ENCODE results near the gene SEMA5A. TPM values are rescaled to one million over a fixed set of nuclear protein-coding genes. Genes with fewer than 3 reads are reported as not detected.

Gene SEMA5A
- total RNA-seq, 2 donors from 2014 or later = 3.4 to 40.2 TPM

DNA sequence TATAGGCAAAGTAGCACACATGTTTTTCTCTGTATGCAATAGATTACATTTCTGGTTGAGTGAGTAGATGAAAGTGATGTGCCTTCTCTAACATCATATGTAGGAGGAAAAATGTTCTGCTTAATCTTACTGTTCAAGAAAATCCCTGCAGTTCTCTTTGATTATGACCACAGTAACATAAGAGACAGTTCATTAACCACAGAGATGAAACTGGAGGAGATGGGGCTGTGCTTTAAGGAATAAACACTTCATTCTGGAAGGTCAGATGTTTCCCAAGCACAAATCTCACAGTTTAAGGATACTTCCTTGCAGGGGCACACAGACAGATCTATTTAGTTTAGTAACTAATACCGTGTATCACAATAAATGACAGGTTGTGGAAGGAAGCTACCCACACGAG is 150.2 kb downstream of the SEMA5A start:
- DNase-seq (no peak), ATAC-seq (no peak)
- H3K36me3 ChIP-seq (replicated peaks in 1 of 2; ENCODE audit: insufficient read depth in 1 of 2, low read depth in 2 of 2) = no peaks in the 10 kb centered on the region
- 64 to 66% methylated on average over 2 of the region's 2 CpGs for WGBS, 2 donors
- H3K27ac ChIP-seq = no peak overlapping the region
- no peak for TF ChIP-seq POLR2A (IDR thresholded peaks at IDR 0.05)
- TF ChIP-seq, protein P1, sequence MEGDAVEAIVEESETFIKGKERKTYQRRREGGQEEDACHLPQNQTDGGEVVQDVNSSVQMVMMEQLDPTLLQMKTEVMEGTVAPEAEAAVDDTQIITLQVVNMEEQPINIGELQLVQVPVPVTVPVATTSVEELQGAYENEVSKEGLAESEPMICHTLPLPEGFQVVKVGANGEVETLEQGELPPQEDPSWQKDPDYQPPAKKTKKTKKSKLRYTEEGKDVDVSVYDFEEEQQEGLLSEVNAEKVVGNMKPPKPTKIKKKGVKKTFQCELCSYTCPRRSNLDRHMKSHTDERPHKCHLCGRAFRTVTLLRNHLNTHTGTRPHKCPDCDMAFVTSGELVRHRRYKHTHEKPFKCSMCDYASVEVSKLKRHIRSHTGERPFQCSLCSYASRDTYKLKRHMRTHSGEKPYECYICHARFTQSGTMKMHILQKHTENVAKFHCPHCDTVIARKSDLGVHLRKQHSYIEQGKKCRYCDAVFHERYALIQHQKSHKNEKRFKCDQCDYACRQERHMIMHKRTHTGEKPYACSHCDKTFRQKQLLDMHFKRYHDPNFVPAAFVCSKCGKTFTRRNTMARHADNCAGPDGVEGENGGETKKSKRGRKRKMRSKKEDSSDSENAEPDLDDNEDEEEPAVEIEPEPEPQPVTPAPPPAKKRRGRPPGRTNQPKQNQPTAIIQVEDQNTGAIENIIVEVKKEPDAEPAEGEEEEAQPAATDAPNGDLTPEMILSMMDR (IDR thresholded peaks at IDR 0.05) = no peak
- intact Hi-C loops (cut with DNase I) = no loop called here
- H3K9me3 ChIP-seq = no peaks in the 10 kb centered on the region
- peaks cover 8% of the 10 kb centered on the region for H3K4me1 ChIP-seq
- no peaks in the 10 kb centered on the region for H3K27me3 ChIP-seq
- no peak overlapping the region for H3K4me3 ChIP-seq

DNA sequence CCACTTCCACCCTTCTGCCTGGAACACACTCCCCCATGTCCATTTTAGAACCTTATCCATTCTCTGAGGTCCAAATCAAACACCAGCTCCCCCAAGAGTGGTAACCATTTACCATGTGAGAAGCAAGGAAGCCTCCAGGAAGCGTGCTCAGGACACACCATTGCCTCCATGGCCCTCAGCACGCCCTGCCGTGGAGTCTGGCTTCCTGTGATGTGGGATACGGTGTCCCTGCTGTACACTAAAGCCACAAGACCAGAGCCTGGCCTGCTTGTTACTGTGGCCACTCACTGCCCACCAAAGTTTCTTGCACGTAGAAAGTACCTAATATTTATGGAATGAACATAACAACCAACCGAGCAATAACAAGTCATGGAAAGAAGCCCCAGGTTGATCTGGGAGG is 151.7 kb downstream of the SEMA5A start:
- intact Hi-C loops (cut with DNase I) = no loop called here
- no peaks in the 10 kb centered on the region for H3K27me3 ChIP-seq
- no peak for TF ChIP-seq POLR2A (IDR thresholded peaks at IDR 0.05)
- TF ChIP-seq, protein P1 (IDR thresholded peaks at IDR 0.05) = no peak
- no peak for ATAC-seq
- no peaks in the 10 kb centered on the region for H3K9me3 ChIP-seq
- DNase-seq = no peak
- H3K36me3 ChIP-seq (replicated peaks in 1 of 2; ENCODE audit: insufficient read depth in 1 of 2, low read depth in 2 of 2) = no peaks in the 10 kb centered on the region
- no peak overlapping the region for H3K27ac ChIP-seq
- peaks cover 8% of the 10 kb centered on the region for H3K4me1 ChIP-seq
- no peak overlapping the region for H3K4me3 ChIP-seq
- WGBS, 2 donors = 85 to 94% methylated on average over 5 to 6 of the region's 6 CpGs

DNA sequence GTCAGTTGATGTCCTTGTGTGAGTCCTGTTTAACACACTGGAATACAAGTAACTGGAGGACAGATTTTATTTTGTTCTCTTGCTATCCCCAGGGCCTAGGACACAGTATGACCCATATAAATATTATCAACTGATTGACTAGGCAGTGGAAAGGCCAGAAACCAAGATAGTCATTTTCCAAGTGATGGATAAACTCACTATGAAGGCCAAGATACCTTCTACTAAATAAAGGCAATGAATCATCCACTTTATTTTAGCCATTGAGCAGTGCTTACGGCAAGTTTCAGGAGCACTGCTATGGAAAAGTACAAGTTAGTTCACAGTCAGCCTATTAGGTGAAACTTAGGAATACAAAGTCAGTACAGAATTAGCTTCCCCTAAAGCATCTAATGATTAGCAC is 153.2 kb downstream of the SEMA5A start:
- Histone ChIP-seq H3K9me3 (no peaks in the 10 kb centered on the region), H3K4me1 (peaks cover 4% of the 10 kb centered on the region), H3K4me3 (no peak overlapping the region), H3K36me3 (replicated peaks in 1 of 2; ENCODE audit: insufficient read depth in 1 of 2, low read depth in 2 of 2) (no peaks in the 10 kb centered on the region), H3K27me3 (no peaks in the 10 kb centered on the region), H3K27ac (no peak overlapping the region)
- 85 to 93% methylated on average over 1 of the region's 1 CpG for WGBS, 2 donors
- intact Hi-C loops (cut with DNase I) = no loop called here
- ATAC-seq (no peak), DNase-seq (no peak)
- TF ChIP-seq, protein P1 (IDR thresholded peaks at IDR 0.05) = no peak
- TF ChIP-seq POLR2A (IDR thresholded peaks at IDR 0.05) = no peak

DNA sequence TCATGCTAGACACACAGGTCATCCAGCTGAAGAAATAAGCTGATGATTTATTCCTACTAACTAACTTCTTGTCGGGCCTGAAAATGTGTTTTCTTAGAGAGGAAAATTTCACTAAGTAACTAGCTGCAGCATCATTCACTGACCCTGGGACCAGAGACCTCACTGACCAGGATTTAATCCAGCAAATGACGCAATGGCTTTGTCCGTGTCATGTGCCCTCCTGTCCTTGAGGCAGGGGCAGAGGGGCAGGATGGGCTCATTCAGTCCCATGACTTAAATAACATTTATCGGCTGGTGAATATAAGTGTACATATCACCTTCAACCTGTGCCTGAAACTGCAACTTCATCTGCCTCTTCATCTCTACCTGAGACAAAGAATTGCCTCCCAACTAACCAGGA is 154.8 kb downstream of the SEMA5A start:
- H3K27me3 ChIP-seq = no peaks in the 10 kb centered on the region
- H3K36me3 ChIP-seq (replicated peaks in 1 of 2; ENCODE audit: insufficient read depth in 1 of 2, low read depth in 2 of 2) = no peaks in the 10 kb centered on the region
- TF ChIP-seq POLR2A (IDR thresholded peaks at IDR 0.05) = no peak
- TF ChIP-seq, protein P1 (IDR thresholded peaks at IDR 0.05) = no peak
- H3K27ac ChIP-seq = no peak overlapping the region
- intact Hi-C loops (cut with DNase I) = no loop called here
- peaks cover 4% of the 10 kb centered on the region for H3K4me1 ChIP-seq
- ATAC-seq = no peak
- WGBS, 2 donors = 83 to 84% methylated on average over 4 of the region's 4 CpGs
- H3K9me3 ChIP-seq = no peaks in the 10 kb centered on the region
- no peak overlapping the region for H3K4me3 ChIP-seq
- no peak for DNase-seq

DNA sequence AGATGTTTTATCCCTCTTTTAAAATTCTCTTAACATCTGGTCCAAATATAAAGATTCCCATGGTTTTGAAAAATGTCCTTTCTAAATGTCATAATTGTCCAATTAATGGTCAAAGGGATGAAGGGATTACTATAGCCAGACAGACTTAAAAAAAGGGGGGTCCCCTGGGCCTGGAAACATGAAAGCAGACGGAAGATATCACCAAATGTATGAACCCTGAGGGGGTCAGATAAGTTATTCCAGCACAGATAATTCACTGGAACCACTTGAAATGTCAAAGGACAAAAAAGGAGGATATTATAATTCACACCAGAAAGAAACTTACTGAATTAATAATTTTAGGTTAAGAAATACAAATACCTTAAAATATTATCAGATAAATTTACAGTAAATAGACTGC is 155.8 kb downstream of the SEMA5A start:
- H3K9me3 ChIP-seq = no peaks in the 10 kb centered on the region
- DNase-seq = no peak
- H3K36me3 ChIP-seq (replicated peaks in 1 of 2; ENCODE audit: insufficient read depth in 1 of 2, low read depth in 2 of 2) = no peaks in the 10 kb centered on the region
- 69 to 77% methylated on average over 1 of the region's 1 CpG for WGBS, 2 donors
- intact Hi-C loops (cut with DNase I) = no loop called here
- no peaks in the 10 kb centered on the region for H3K27me3 ChIP-seq
- H3K4me1 ChIP-seq = peaks cover 4% of the 10 kb centered on the region
- TF ChIP-seq, protein P1 (IDR thresholded peaks at IDR 0.05) = no peak
- TF ChIP-seq POLR2A (IDR thresholded peaks at IDR 0.05) = no peak
- no peak overlapping the region for H3K27ac ChIP-seq
- ATAC-seq = no peak
- no peak overlapping the region for H3K4me3 ChIP-seq
